HG03159 (cell line): ENCODE data around the gene ODAD2.
"Not testable (repeated sequence)": the region's sequence is repeated elsewhere in the genome, so short reads cannot be mapped to it uniquely, and the experiment has no call there.

Source experiments
- ATAC-seq: cut with Tn5 transposase; IDR thresholded peaks from one replicate; pipeline ENCODE4 v1.9.1; 2021; ENCODE audit warnings: mild to moderate bottlenecking, moderate library complexity; ENCODE audit not compliant: unreplicated experiment

The ODAD2 gene

GRCh38 chr10:27998954-27999275 is at the start of gene ODAD2:
ODAD2 (minus strand) TSS chr10:27999079; CDS start chr10:27995142, 3,937 bp downstream.
- no peak for ATAC-seq

GRCh38 chr10:28047061-28047460 is 48.2 kb upstream of the ODAD2 start:
- ATAC-seq: no peak

GRCh38 chr10:28046579-28046978 is 47.7 kb upstream of the ODAD2 start:
- no peak for ATAC-seq

- ATAC-seq: no peak
Observed at GRCh38 chr10:28043941-28044340, 45.1 kb upstream of the ODAD2 start.

GRCh38 chr10:28036587-28036986 is 37.7 kb upstream of the ODAD2 start:
- ATAC-seq: no peak

GRCh38 chr10:28020993-28021982 is 22.4 kb upstream of the ODAD2 start:
- no peak for ATAC-seq

GRCh38 chr10:28020080-28020860 is 21.4 kb upstream of the ODAD2 start:
- no peak for ATAC-seq

- no peak for ATAC-seq
Observed at GRCh38 chr10:28014651-28015050, 15.8 kb upstream of the ODAD2 start.

- no peak for ATAC-seq
Observed at GRCh38 chr10:28012990-28013515, 14.2 kb upstream of the ODAD2 start.

- ATAC-seq: no peak
Observed at GRCh38 chr10:28010821-28011220, 11.9 kb upstream of the ODAD2 start.

- ATAC-seq: no peak
Observed at GRCh38 chr10:28008054-28008453, 9.2 kb upstream of the ODAD2 start.

- no peak for ATAC-seq
Observed at GRCh38 chr10:28001353-28001752, 2.5 kb upstream of the ODAD2 start.

GRCh38 chr10:27998178-27998953 is 513 bp downstream of the ODAD2 start:
- ATAC-seq: peak; percentile 56

- ATAC-seq: no peak
Observed at GRCh38 chr10:27997865-27998177, 1.1 kb downstream of the ODAD2 start.

GRCh38 chr10:27995311-27995710 is 3.6 kb downstream of the ODAD2 start:
- no peak for ATAC-seq

GRCh38 chr10:27989357-27989756 is 9.5 kb downstream of the ODAD2 start:
- not testable (repeated sequence) for ATAC-seq

GRCh38 chr10:27986821-27987220 is 12.1 kb downstream of the ODAD2 start:
- no peak for ATAC-seq

GRCh38 chr10:27982875-27983543 is 15.9 kb downstream of the ODAD2 start:
- no peak for ATAC-seq

- ATAC-seq: no peak
Observed at GRCh38 chr10:27981744-27982143, 17.1 kb downstream of the ODAD2 start.

- ATAC-seq: not testable (repeated sequence)
Observed at GRCh38 chr10:27970795-27971194, 28.1 kb downstream of the ODAD2 start.
